Measurements from ENCODE around the gene RPS14. TPM values are rescaled to one million over a fixed set of nuclear protein-coding genes. Genes with fewer than 3 reads are reported as not detected.

RPS14 gene
- total RNA-seq, 2 experiments from 2014 or later: 2,270 to 3,312 TPM

GRCh38 chr5:150404941-150405816 is 44.4 kb downstream of the RPS14 start:
- Mint-ChIP-seq H3K27ac (no peak overlapping the region), H3K9me3 (ENCODE audit: low read depth) (no peaks in the 10 kb centered on the region), H3K4me3 (no peak overlapping the region), H3K4me1 (peaks cover 6% of the 10 kb centered on the region), H3K36me3 (ENCODE audit: low read depth) (peaks cover 34% of the 10 kb centered on the region), H3K27me3 (no peaks in the 10 kb centered on the region)
- ATAC-seq (no peak), DNase-seq (no peak)
- CTCF ChIA-PET: interaction anchor here (0.7 kb wide), 1 partner anchor 45 kb away, joined by 3 read pairs; no protein-coding TSS in a partner anchor
- intact Hi-C loops (cut with DNase I, micrococcal nuclease): no loop called here
- POLR2A ChIA-PET: interaction anchor here (1.8 kb wide), 1 partner anchor 31 kb away, joined by 3 read pairs; no protein-coding TSS in a partner anchor

- no peak overlapping the region for H3K4me3 Mint-ChIP-seq
- H3K9me3 Mint-ChIP-seq (ENCODE audit: low read depth): no peaks in the 10 kb centered on the region
- intact Hi-C loops (cut with DNase I, micrococcal nuclease): no loop called here
- peaks cover under 1% of the 10 kb centered on the region for H3K4me1 Mint-ChIP-seq
- ChIA-PET POLR2A (no interaction called here), CTCF (interaction anchor here (0.7 kb wide), 1 partner anchor 46 kb away, joined by 3 read pairs; no protein-coding TSS in a partner anchor)
- DNase-seq (no peak), ATAC-seq (no peak)
- no peak overlapping the region for H3K27ac Mint-ChIP-seq
- H3K27me3 Mint-ChIP-seq: no peaks in the 10 kb centered on the region
- peaks cover 36% of the 10 kb centered on the region for H3K36me3 Mint-ChIP-seq (ENCODE audit: low read depth)
These were observed 45.0 kb downstream of the RPS14 start for GRCh38 chr5:150404535-150404934.

- H3K4me1 Mint-ChIP-seq: no peaks in the 10 kb centered on the region
- POLR2A ChIA-PET: no interaction called here
- no peaks in the 10 kb centered on the region for H3K27me3 Mint-ChIP-seq
- H3K36me3 Mint-ChIP-seq (ENCODE audit: low read depth): peaks cover 37% of the 10 kb centered on the region
- H3K4me3 Mint-ChIP-seq: no peak overlapping the region
- CTCF ChIA-PET: interaction anchor here (0.7 kb wide), 1 partner anchor 34 kb away, joined by 3 read pairs; no protein-coding TSS in a partner anchor
- no peak overlapping the region for H3K27ac Mint-ChIP-seq
- DNase-seq: no peak
- intact Hi-C loops (cut with DNase I, micrococcal nuclease): no loop called here
- no peak for ATAC-seq
- H3K9me3 Mint-ChIP-seq (ENCODE audit: low read depth): no peaks in the 10 kb centered on the region
These were observed 45.4 kb downstream of the RPS14 start for GRCh38 chr5:150404121-150404520.

GRCh38 chr5:150402901-150403342 is 46.6 kb downstream of the RPS14 start:
- no peaks in the 10 kb centered on the region for H3K9me3 Mint-ChIP-seq (ENCODE audit: low read depth)
- ATAC-seq (no peak), DNase-seq (no peak)
- intact Hi-C loops (cut with DNase I, micrococcal nuclease): no loop called here
- no peak overlapping the region for H3K4me3 Mint-ChIP-seq
- H3K27me3 Mint-ChIP-seq: no peaks in the 10 kb centered on the region
- H3K4me1 Mint-ChIP-seq: no peaks in the 10 kb centered on the region
- POLR2A ChIA-PET: interaction anchor here (0.6 kb wide), 1 partner anchor 8 kb away, joined by 11 read pairs; no protein-coding TSS in a partner anchor
- CTCF ChIA-PET: no interaction called here
- no peak overlapping the region for H3K27ac Mint-ChIP-seq
- peaks cover 40% of the 10 kb centered on the region for H3K36me3 Mint-ChIP-seq (ENCODE audit: low read depth)

GRCh38 chr5:150402229-150402773 is 47.2 kb downstream of the RPS14 start:
- Mint-ChIP-seq H3K27me3 (no peaks in the 10 kb centered on the region), H3K4me3 (no peak overlapping the region), H3K27ac (no peak overlapping the region), H3K9me3 (ENCODE audit: low read depth) (no peaks in the 10 kb centered on the region), H3K36me3 (ENCODE audit: low read depth) (peaks cover 40% of the 10 kb centered on the region), H3K4me1 (no peaks in the 10 kb centered on the region)
- intact Hi-C loops (cut with DNase I, micrococcal nuclease): no loop called here
- ChIA-PET CTCF (interaction anchor here (2.3 kb wide), 1 partner anchor 34 kb away, joined by 7 read pairs; no protein-coding TSS in a partner anchor), POLR2A (interaction anchor here (0.6 kb wide), 1 partner anchor 8 kb away, joined by 11 read pairs; no protein-coding TSS in a partner anchor)
- ATAC-seq: no peak
- DNase-seq: no peak

- CTCF ChIA-PET: interaction anchor here (1.0 to 2.3 kb wide), 2 partner anchors 34 to 36 kb away, joined by 3 to 7 read pairs; no protein-coding TSS in a partner anchor
- no peaks in the 10 kb centered on the region for H3K4me1 Mint-ChIP-seq
- POLR2A ChIA-PET: no interaction called here
- H3K9me3 Mint-ChIP-seq (ENCODE audit: low read depth): no peaks in the 10 kb centered on the region
- no peak overlapping the region for H3K27ac Mint-ChIP-seq
- no peak overlapping the region for H3K4me3 Mint-ChIP-seq
- peaks cover 41% of the 10 kb centered on the region for H3K36me3 Mint-ChIP-seq (ENCODE audit: low read depth)
- ATAC-seq (no peak), DNase-seq (no peak)
- no peaks in the 10 kb centered on the region for H3K27me3 Mint-ChIP-seq
- intact Hi-C loops (cut with DNase I, micrococcal nuclease): no loop called here
These were observed 47.9 kb downstream of the RPS14 start for GRCh38 chr5:150401376-150402228.

GRCh38 chr5:150401076-150401375 is 48.5 kb downstream of the RPS14 start:
- Mint-ChIP-seq H3K4me1 (no peaks in the 10 kb centered on the region), H3K9me3 (ENCODE audit: low read depth) (no peaks in the 10 kb centered on the region), H3K27me3 (no peaks in the 10 kb centered on the region), H3K27ac (no peak overlapping the region), H3K4me3 (no peak overlapping the region), H3K36me3 (ENCODE audit: low read depth) (peaks cover 39% of the 10 kb centered on the region)
- intact Hi-C loops (cut with DNase I, micrococcal nuclease): no loop called here
- ChIA-PET CTCF (interaction anchor here (1.0 to 2.3 kb wide), 2 partner anchors 35 to 37 kb away, joined by 3 to 7 read pairs; no protein-coding TSS in a partner anchor), POLR2A (no interaction called here)
- ATAC-seq (no peak), DNase-seq (no peak)

- Mint-ChIP-seq H3K4me1 (no peaks in the 10 kb centered on the region), H3K27ac (no peak overlapping the region), H3K36me3 (ENCODE audit: low read depth) (peaks cover 38% of the 10 kb centered on the region), H3K9me3 (ENCODE audit: low read depth) (no peaks in the 10 kb centered on the region), H3K4me3 (no peak overlapping the region), H3K27me3 (no peaks in the 10 kb centered on the region)
- no peak for DNase-seq
- ATAC-seq: no peak
- ChIA-PET CTCF (interaction anchor here (1.0 to 3.3 kb wide), 4 partner anchors 11 to 37 kb away, joined by 3 to 22 read pairs (median 8); partner anchors contain the start of gene CD74), POLR2A (no interaction called here)
- intact Hi-C loops (cut with DNase I, micrococcal nuclease): no loop called here
These were observed 49.0 kb downstream of the RPS14 start for GRCh38 chr5:150400316-150401075.

GRCh38 chr5:150399524-150400211 is 49.9 kb downstream of the RPS14 start:
- Mint-ChIP-seq H3K4me1 (no peaks in the 10 kb centered on the region), H3K27me3 (no peaks in the 10 kb centered on the region), H3K4me3 (no peak overlapping the region), H3K36me3 (ENCODE audit: low read depth) (peaks cover 35% of the 10 kb centered on the region), H3K9me3 (ENCODE audit: low read depth) (no peaks in the 10 kb centered on the region), H3K27ac (no peak overlapping the region)
- no peak for DNase-seq
- CTCF ChIA-PET: interaction anchor here (1.3 to 4.4 kb wide), 4 partner anchors 12 to 36 kb away, joined by 3 to 48 read pairs (median 16); partner anchors contain the start of gene CD74
- no peak for ATAC-seq
- intact Hi-C loops (cut with DNase I, micrococcal nuclease): no loop called here
- POLR2A ChIA-PET: interaction anchor here (0.9 kb wide), 1 partner anchor 13 kb away, joined by 5 read pairs; the partner anchor contains the start of gene CD74
